H1 (cell line): Measurements from ENCODE around the gene METTL25B.

Experiments used
- CTCF ChIP-seq, 3 experiments: IDR thresholded peaks; 1 replicate in 2 of 3; 2 replicates in 1 of 3; pipeline versions ENCODE4 v1.5.1 to v1.6.1; 2011; ENCODE audit warnings: low read length in 3 of 3, mild to moderate bottlenecking in 3 of 3, inconsistent platforms in 2 of 3, low read depth in 1 of 3, moderate library complexity in 1 of 3; ENCODE audit not compliant: insufficient read depth in 1 of 3; ENCODE audit errors: control extremely low read depth in 1 of 3
- MAFK ChIP-seq: IDR thresholded peaks from 2 replicates; pipeline ENCODE4 v1.6.1; 2012; ENCODE audit warnings: low read depth, mild to moderate bottlenecking, improper control_type of control experiment, low read length
- MAX ChIP-seq: IDR thresholded peaks from 2 replicates; pipeline ENCODE4 v1.6.1; 2012; ENCODE audit warnings: inconsistent platforms
- SIRT6 ChIP-seq: IDR thresholded peaks from one replicate; pipeline ENCODE4 v1.7.1; 2012; ENCODE audit warnings: low read length, inconsistent platforms
- TAF1 ChIP-seq: IDR thresholded peaks from 2 replicates; pipeline ENCODE4 v1.6.1; 2011; ENCODE audit warnings: mild to moderate bottlenecking, low read depth, low read length

GRCh38 chr1:156750191-156750672, 22.0 kb downstream of the METTL25B start:
- TF ChIP-seq MAX = peak; percentile 34; the same call in 1 of the 2 replicates
- no peak for TF ChIP-seq SIRT6
- no peak for TF ChIP-seq TAF1
- no peak for TF ChIP-seq CTCF (IDR thresholded peaks at IDR 0.05; ENCODE audit: control extremely low read depth in 1 of 3, insufficient read depth in 1 of 3, low read depth in 1 of 3, low read length in 3 of 3)
- no peak for TF ChIP-seq MAFK
